ENCODE results near the gene SKOR1. TPM values are rescaled to one million over a fixed set of nuclear protein-coding genes. Genes with fewer than 3 reads are reported as not detected.

Gene SKOR1
- total RNA-seq, 4 donors from 2014 or later: 0.13 to 2.1 (median 0.25) TPM

GRCh38 chr15:67790610-67791319, 34.5 kb upstream of the SKOR1 start:
- intact Hi-C loops (cut with DNase I; ENCODE audit: low total_unique reads) (no loop called here), in situ Hi-C loops (cut with MboI; ENCODE audit: low sequenced_read_pairs in 4 of 4) (no loop called here)
- ATAC-seq (no peak), DNase-seq (no peak)
- Histone ChIP-seq H3K36me3 (no peaks in the 10 kb centered on the region), H3K4me3 (no peak overlapping the region), H3K27me3 (no peaks in the 10 kb centered on the region), H3K27ac (no peak overlapping the region), H3K4me1 (no peaks in the 10 kb centered on the region), H3K9me3 (no peaks in the 10 kb centered on the region)
- TF ChIP-seq POLR2A (IDR thresholded peaks at IDR 0.05): no peak
- no peak for TF ChIP-seq CTCF (IDR thresholded peaks at IDR 0.05 in 4 of 5, conservative IDR thresholded peaks at IDR 0.05 in 1 of 5)

GRCh38 chr15:67792250-67792942, 32.9 kb upstream of the SKOR1 start:
- Histone ChIP-seq H3K9me3 (no peaks in the 10 kb centered on the region), H3K4me1 (no peaks in the 10 kb centered on the region), H3K27ac (no peak overlapping the region), H3K36me3 (no peaks in the 10 kb centered on the region), H3K27me3 (no peaks in the 10 kb centered on the region), H3K4me3 (no peak overlapping the region)
- intact Hi-C loops (cut with DNase I; ENCODE audit: low total_unique reads): no loop called here
- no peak for TF ChIP-seq CTCF (IDR thresholded peaks at IDR 0.05 in 4 of 5, conservative IDR thresholded peaks at IDR 0.05 in 1 of 5)
- no peak for TF ChIP-seq POLR2A (IDR thresholded peaks at IDR 0.05)
- ATAC-seq (no peak), DNase-seq (no peak)
- in situ Hi-C loops (cut with MboI; ENCODE audit: low sequenced_read_pairs in 4 of 4): no loop called here

GRCh38 chr15:67794832-67795574, 30.3 kb upstream of the SKOR1 start:
- Histone ChIP-seq H3K9me3 (no peaks in the 10 kb centered on the region), H3K27ac (no peak overlapping the region), H3K36me3 (no peaks in the 10 kb centered on the region), H3K4me3 (no peak overlapping the region), H3K4me1 (no peaks in the 10 kb centered on the region), H3K27me3 (no peaks in the 10 kb centered on the region)
- intact Hi-C loops (cut with DNase I; ENCODE audit: low total_unique reads) (no loop called here), in situ Hi-C loops (cut with MboI; ENCODE audit: low sequenced_read_pairs in 4 of 4) (no loop called here)
- no peak for TF ChIP-seq POLR2A (IDR thresholded peaks at IDR 0.05)
- ATAC-seq (no peak), DNase-seq (no peak)

- intact Hi-C loops (cut with DNase I; ENCODE audit: low total_unique reads): no loop called here
- no peaks in the 10 kb centered on the region for H3K36me3 ChIP-seq
- H3K4me1 ChIP-seq: no peaks in the 10 kb centered on the region
- in situ Hi-C loops (cut with MboI; ENCODE audit: low sequenced_read_pairs in 4 of 4): no loop called here
- no peak overlapping the region for H3K4me3 ChIP-seq
- no peak for ATAC-seq
- no peaks in the 10 kb centered on the region for H3K9me3 ChIP-seq
- TF ChIP-seq CTCF (IDR thresholded peaks at IDR 0.05 in 4 of 5, conservative IDR thresholded peaks at IDR 0.05 in 1 of 5): no peak
- TF ChIP-seq POLR2A (IDR thresholded peaks at IDR 0.05): no peak
- no peaks in the 10 kb centered on the region for H3K27me3 ChIP-seq
- no peak overlapping the region for H3K27ac ChIP-seq
- DNase-seq: no peak
These were observed 28.8 kb upstream of the SKOR1 start for GRCh38 chr15:67796196-67797127.

All from gastrocnemius medialis (tissue), 4 donors.